ENCODE measurements around the gene AQP1. TPM values are rescaled to one million over a fixed set of nuclear protein-coding genes. Genes with fewer than 3 reads are reported as not detected.

AQP1 gene
- total RNA-seq, 1 experiment from 2014 or later: 0.49 TPM

- intact Hi-C loops (cut with micrococcal nuclease; ENCODE audit: unreplicated experiment): no loop called here
- BruUV-seq (replicated peaks): no TSS peak
- Histone ChIP-seq H3K27me3 (replicated peaks; ENCODE audit: insufficient read depth, low read depth, low read length, poor library complexity) (no peaks in the 10 kb centered on the region), H3K4me1 (ENCODE audit: insufficient read depth, low read length, poor library complexity, severe bottlenecking) (no peaks in the 10 kb centered on the region), H3K9me3 (ENCODE audit: low read depth, low read length, poor library complexity, severe bottlenecking) (no peaks in the 10 kb centered on the region), H3K36me3 (ENCODE audit: insufficient read depth, low read length, poor library complexity, severe bottlenecking) (no peaks in the 10 kb centered on the region), H3K4me3 (ENCODE audit: low read depth, low read length, poor library complexity, severe bottlenecking) (no peak overlapping the region), H3K27ac (ENCODE audit: low read depth, low read length, poor library complexity, severe bottlenecking) (no peak overlapping the region)
- no peak for DNase-seq (ENCODE audit: low spot score)
- POLR2A ChIA-PET (ENCODE audit: low non-redundant PET): no interaction called here
- TF ChIP-seq EZH2 (IDR thresholded peaks at IDR 0.05; ENCODE audit: borderline replicate concordance, low read depth, low read length, poor library complexity, severe bottlenecking) (no peak), CTCF (conservative IDR thresholded peaks at IDR 0.05; ENCODE audit: low read depth, low read length) (no peak)
- CTCF ChIA-PET: no interaction called here
Measured at GRCh38 chr7:30926313-30926712, 14.7 kb downstream of the AQP1 start.

GRCh38 chr7:30927040-30927439, 15.4 kb downstream of the AQP1 start:
- H3K36me3 ChIP-seq (ENCODE audit: insufficient read depth, low read length, poor library complexity, severe bottlenecking): no peaks in the 10 kb centered on the region
- POLR2A ChIA-PET (ENCODE audit: low non-redundant PET): no interaction called here
- intact Hi-C loops (cut with micrococcal nuclease; ENCODE audit: unreplicated experiment): no loop called here

GRCh38 chr7:30927559-30927958, 15.9 kb downstream of the AQP1 start:
- Histone ChIP-seq H3K27ac (ENCODE audit: low read depth, low read length, poor library complexity, severe bottlenecking) (no peak overlapping the region), H3K4me1 (ENCODE audit: insufficient read depth, low read length, poor library complexity, severe bottlenecking) (no peaks in the 10 kb centered on the region), H3K36me3 (ENCODE audit: insufficient read depth, low read length, poor library complexity, severe bottlenecking) (no peaks in the 10 kb centered on the region), H3K4me3 (ENCODE audit: low read depth, low read length, poor library complexity, severe bottlenecking) (no peak overlapping the region), H3K9me3 (ENCODE audit: low read depth, low read length, poor library complexity, severe bottlenecking) (no peaks in the 10 kb centered on the region), H3K27me3 (replicated peaks; ENCODE audit: insufficient read depth, low read depth, low read length, poor library complexity) (no peaks in the 10 kb centered on the region)
- no peak for TF ChIP-seq CTCF (conservative IDR thresholded peaks at IDR 0.05; ENCODE audit: low read depth, low read length)
- TF ChIP-seq EZH2 (IDR thresholded peaks at IDR 0.05; ENCODE audit: borderline replicate concordance, low read depth, low read length, poor library complexity, severe bottlenecking): no peak
- ChIA-PET CTCF (no interaction called here), POLR2A (ENCODE audit: low non-redundant PET) (no interaction called here)
- no TSS peak for BruUV-seq (replicated peaks)
- intact Hi-C loops (cut with micrococcal nuclease; ENCODE audit: unreplicated experiment): no loop called here
- DNase-seq (ENCODE audit: low spot score): no peak

More at GRCh38 chr7:30927040-30927439, 15.4 kb downstream of the AQP1 start:
- H3K9me3 ChIP-seq (ENCODE audit: low read depth, low read length, poor library complexity, severe bottlenecking): no peaks in the 10 kb centered on the region
- H3K4me3 ChIP-seq (ENCODE audit: low read depth, low read length, poor library complexity, severe bottlenecking): no peak overlapping the region
- H3K27ac ChIP-seq (ENCODE audit: low read depth, low read length, poor library complexity, severe bottlenecking): no peak overlapping the region
- DNase-seq (ENCODE audit: low spot score): no peak
- TF ChIP-seq EZH2 (IDR thresholded peaks at IDR 0.05; ENCODE audit: borderline replicate concordance, low read depth, low read length, poor library complexity, severe bottlenecking) (no peak), CTCF (conservative IDR thresholded peaks at IDR 0.05; ENCODE audit: low read depth, low read length) (no peak)
- H3K4me1 ChIP-seq (ENCODE audit: insufficient read depth, low read length, poor library complexity, severe bottlenecking): no peaks in the 10 kb centered on the region
- CTCF ChIA-PET: no interaction called here
- H3K27me3 ChIP-seq (replicated peaks; ENCODE audit: insufficient read depth, low read depth, low read length, poor library complexity): no peaks in the 10 kb centered on the region
- no TSS peak for BruUV-seq (replicated peaks)
